GM21447 (cell line): ENCODE data around the gene ZNF785.
"Not testable (repeated sequence)": the region's sequence is repeated elsewhere in the genome, so short reads cannot be mapped to it uniquely, and the experiment has no call there.

Experiments
- ATAC-seq: cut with Tn5 transposase; IDR thresholded peaks from one replicate; pipeline ENCODE4 v1.9.1; 2021; ENCODE audit not compliant: unreplicated experiment

The ZNF785 gene

DNA sequence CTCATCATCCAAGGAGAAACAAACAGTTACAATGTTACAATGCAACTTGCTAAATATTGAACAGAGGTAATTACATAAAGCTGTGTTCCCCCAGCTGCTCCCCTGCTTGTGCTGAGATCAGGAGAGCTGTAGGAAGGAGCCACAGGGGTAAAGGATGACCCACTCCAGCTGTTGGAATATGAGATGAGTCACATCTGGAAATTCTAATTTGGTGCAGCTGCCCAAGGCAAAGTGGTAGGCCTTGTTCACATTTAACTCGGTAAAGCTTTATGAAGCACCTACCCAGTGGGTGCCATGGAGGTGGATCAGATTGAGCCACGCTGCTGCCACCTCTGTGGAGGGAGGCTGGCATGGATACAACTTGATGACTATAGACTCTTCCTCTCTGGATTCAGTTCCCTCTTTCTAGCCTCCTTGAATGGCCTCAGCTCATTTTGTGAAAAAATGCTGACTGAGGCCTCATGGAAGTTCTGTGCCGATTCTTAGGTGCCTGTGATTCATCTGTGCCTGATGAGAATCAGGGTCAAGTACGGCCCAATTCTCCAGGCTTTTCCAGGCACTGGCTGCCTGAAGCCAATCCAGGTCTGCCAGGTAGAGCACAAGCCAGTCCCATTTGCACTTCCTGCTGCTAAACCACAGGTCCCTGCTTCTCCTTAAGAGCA lies 17.2 kb upstream of the ZNF785 start:
- no peak for ATAC-seq

GRCh38 chr16:30601966-30602365 lies 16.5 kb upstream of the ZNF785 start:
- ATAC-seq = no peak

GRCh38 chr16:30600929-30601328 lies 15.4 kb upstream of the ZNF785 start:
- ATAC-seq = no peak

- no peak for ATAC-seq
These were observed 14.7 kb upstream of the ZNF785 start for GRCh38 chr16:30600215-30600614.

DNA sequence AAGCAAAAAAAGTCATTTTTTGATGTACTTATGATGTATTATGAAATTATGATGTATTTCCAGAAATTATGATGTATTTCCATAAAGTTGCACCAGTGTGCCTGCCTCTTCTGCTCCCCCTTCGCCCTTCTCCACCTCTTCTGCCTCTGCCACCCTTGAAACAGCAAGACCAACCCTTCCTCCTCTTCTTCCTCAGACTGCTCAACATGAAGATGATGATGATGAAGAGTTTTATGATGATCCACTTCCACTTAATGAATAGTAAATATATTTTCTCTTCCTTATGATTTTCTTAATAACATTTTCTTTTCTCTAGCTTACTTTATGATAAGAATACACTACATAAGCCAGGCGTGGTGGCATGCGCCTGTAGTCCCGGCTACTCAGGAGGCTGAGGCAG lies 7.4 kb upstream of the ZNF785 start:
- no peak for ATAC-seq

DNA sequence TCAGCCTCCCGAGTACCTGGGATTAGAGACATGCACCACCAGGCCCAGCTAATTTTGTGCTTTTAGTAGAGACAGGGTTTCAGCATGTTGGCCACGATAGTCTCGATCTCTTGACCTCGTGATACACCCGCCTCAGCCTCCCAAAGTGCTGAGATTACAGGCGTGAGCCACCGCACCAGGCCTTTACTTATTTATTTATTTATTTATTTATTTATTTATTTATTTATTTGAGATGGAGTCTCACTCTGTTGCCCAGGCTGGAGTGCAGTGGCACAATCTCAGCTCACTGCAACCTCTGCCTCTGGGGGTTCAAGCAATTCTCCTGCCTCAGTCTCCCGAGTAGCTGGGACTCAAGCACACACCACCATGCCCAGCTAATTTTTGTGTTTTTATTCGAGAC lies 5.4 kb upstream of the ZNF785 start:
- not testable (repeated sequence) for ATAC-seq

DNA sequence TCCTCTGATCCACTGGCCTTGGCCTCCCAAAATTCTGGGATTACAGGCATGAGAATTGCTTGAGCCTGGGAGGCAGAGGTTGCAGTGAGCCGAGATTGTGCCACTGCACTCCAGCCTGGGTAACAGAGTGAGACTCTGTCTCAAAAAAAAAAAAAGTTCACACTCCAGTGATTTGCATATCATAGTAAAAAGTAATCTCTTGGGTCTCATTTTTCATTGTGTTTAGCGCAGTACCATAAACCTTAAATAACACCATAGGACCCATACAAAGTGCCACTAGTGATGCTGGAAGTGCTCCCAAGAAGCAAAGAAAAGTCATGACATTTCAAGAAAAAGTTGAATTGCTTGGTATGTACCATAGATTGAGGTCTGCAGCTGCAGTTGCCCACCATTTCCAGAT lies 4.1 kb upstream of the ZNF785 start:
- not testable (repeated sequence) for ATAC-seq

- ATAC-seq = no peak
These were observed 3.2 kb upstream of the ZNF785 start for GRCh38 chr16:30588651-30589050.

GRCh38 chr16:30585022-30585399 lies 486 bp downstream of the ZNF785 start:
- peak; percentile 21 for ATAC-seq

DNA sequence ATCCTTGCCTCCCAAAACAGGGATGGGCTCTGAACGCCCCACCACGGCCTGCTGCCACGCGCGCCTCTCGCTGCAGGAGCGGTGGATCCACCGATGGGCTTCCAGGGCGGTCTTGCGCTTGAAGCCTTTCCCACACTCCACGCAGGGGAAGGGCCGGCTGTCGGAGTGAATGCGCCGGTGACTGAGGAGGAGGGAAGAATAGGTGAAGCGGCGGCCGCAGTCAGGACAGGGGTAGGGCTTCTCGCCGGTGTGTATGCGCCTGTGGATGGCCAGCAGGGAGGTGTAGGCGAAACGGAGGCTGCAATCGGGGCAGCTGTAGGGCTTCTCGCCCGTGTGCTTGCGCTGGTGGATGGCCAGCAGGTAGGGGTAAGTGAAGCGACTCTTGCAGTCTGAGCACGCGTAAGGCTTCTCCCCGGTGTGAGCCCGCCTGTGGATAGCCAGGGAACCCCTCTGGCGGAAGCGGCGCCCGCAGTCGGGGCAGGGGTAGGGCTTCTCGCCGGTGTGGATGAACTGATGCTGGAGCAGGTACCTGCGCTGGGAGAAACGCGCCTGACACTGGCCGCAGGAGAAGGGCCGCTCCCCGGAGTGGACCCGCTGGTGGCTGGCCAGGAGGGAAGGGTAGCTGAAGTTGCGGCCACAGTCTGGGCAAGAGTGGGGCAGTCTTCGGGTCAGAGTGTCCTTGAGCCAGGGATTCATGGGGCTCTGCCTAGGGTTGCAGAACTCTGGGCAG lies 2.7 kb downstream of the ZNF785 start:
- ATAC-seq = no peak

- no peak for ATAC-seq
These were observed 4.0 kb downstream of the ZNF785 start for GRCh38 chr16:30581457-30581856.

- ATAC-seq = no peak
These were observed 10.8 kb downstream of the ZNF785 start for GRCh38 chr16:30574678-30575077.

GRCh38 chr16:30571445-30572322 lies 13.8 kb downstream of the ZNF785 start, which contains the start of gene ZNF688:
Gene ZNF688 (minus strand): TSS chr16:30571714. CDS start chr16:30571629, 85 bp downstream.
- peak; percentile 70 for ATAC-seq

DNA sequence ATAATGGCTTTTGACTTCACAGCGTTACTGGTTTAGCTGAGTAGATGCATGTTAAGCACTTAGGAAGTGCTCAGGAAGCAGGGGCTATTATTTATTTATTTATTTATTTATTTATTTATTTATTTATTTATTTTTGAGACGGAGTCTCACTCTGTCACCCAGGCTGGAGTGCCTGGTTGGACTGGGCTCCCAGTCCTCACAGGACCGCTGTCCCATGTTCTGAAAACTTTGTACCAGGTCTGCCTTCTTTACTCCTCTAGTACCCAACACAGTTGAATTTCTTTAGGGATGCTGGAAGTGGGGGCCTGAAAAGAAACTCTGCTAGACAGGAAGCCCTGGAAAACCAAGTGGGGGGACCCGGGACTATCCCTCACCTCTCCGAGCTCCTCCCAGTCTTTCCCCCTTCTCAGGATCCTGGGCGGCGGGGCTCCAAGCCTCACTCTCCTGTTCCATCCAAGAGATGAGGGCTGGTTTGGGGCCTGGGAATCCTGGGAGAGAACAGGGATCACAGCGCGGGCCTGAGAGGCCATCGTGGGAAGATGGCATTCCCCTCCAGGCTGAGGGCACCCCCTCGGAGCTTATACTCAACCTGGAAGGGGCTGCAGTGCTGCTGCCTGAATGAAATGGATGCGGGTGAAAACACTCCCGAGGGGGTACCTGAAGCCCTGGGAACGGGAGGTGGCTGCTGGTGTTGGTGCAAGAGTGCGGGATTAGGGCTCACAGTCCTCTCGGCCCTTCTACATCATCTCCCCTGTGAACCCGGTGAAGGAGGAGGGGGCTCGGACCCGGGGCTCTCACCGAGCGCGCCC lies 14.7 kb downstream of the ZNF785 start:
- peak; percentile 2 for ATAC-seq

GRCh38 chr16:30569746-30570635 lies 15.5 kb downstream of the ZNF785 start:
- no peak for ATAC-seq

DNA sequence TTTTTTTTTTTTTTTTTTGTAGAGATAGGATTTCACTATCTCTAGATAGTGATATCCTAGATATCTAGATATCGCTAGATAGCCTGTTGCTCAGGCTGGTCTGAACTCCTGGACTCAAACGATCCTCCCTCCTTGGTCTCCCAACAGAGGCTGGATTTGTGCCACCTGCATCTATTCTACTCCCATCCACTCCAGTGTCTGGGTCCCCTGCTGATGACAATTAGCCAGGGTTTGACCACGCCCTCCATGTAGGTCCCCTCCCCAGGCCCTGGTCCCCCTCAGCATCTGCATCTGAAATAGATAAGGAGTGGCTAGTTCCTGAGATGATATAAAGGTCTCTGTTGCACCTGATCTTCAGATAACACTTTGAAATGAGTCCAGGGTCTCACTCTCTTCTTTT lies 16.2 kb downstream of the ZNF785 start:
- ATAC-seq = no peak

- ATAC-seq = no peak
These were observed 17.4 kb downstream of the ZNF785 start for GRCh38 chr16:30567991-30568638.

DNA sequence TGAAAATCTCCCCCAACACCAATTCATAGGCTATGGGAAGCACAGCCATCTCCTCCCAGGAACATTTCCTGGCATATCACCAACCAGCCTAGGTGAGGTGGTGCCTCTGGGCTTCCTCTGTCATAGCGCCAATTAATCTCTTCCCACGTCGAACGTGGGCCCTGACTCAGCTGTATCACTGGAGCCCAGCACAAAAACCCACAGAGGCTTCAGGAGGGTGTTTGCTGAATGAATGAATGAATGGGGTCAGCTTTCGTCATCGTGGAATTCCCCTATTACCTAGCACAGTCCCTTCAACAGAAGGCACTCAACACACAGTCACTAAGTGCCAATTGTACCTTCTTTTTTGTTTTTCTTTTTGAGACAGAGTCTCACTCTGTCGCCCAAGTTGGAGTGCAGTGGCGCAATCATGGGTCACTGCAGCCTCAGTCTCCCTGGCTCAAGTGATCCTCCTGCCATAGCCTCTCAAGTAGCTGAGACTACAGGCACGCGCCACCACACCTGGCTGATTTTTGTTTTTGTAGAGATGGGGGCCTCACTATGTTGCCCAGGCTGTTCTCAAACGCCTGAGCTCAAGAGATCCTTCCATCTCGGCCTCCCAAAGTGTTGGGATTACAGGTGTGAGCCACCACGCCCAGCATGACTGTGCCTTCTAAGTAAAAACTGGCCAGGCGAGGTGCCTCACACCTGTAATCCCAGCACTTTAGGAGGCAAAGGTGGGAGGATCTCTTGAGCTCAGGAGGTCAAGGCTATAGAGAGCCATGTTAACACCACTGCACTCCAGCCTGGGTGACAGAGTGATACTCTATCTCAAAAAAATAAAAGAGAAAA lies 18.1 kb downstream of the ZNF785 start:
- ATAC-seq = no peak
